HG02642 (cell line): ENCODE results near the gene SOX1.

Experiments used
- ATAC-seq: cut with Tn5 transposase; IDR thresholded peaks from one replicate; pipeline ENCODE4 v1.9.1; 2021; ENCODE audit warnings: mild to moderate bottlenecking; ENCODE audit not compliant: unreplicated experiment, poor library complexity

The SOX1 gene

GRCh38 chr13:112058519-112058873 lies 8.5 kb upstream of the SOX1 start:
- no peak for ATAC-seq

DNA sequence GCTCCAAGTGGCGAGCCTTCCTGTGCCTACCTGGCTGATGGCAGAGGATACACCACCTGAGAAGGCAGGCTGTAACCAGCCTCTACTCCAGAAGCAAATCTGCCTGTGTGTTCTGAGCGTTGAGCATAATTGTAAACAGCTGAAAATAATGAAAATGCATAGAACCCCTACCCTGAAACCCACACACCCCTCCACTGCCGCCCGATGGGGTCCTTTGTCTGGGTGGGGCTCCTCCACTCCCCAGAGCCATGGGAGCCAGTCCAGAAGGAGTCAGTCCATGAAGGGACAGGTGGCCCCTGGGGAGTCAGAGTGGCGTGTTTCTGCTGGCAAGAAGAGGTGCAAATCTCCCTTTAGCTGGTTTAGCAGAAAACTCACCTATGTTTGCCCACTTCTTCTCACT lies 8.0 kb upstream of the SOX1 start:
- ATAC-seq = no peak

GRCh38 chr13:112059457-112060281 lies 7.3 kb upstream of the SOX1 start:
- ATAC-seq = no peak

GRCh38 chr13:112060282-112060830 lies 6.6 kb upstream of the SOX1 start:
- ATAC-seq = no peak

- no peak for ATAC-seq
Measured at GRCh38 chr13:112060899-112061366, 6.0 kb upstream of the SOX1 start.

GRCh38 chr13:112061367-112062061 lies 5.4 kb upstream of the SOX1 start:
- ATAC-seq = no peak

DNA sequence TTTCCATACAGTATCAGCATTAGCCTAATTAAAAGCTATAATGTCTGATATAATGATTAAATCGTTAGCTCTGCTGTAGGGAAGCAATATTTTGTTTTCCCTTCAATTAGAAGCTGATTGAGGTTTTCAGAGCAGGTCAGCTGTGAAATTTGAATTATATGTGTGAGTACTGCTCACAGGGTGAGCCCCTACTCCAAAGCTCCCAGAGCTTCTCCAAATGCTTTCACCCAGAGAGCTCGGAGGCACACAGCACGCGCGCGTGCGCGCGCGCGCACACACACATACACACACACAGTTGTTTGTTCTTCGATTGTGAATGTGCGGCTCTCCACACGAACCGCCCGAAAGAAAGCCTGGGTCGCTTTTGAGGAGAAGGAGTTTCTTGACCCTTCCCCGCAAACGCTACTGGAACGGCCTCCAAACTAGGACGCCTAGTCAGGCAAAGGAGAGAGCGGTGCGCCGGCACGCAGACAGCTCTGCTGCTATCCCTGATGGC lies 4.8 kb upstream of the SOX1 start:
- ATAC-seq = no peak

DNA sequence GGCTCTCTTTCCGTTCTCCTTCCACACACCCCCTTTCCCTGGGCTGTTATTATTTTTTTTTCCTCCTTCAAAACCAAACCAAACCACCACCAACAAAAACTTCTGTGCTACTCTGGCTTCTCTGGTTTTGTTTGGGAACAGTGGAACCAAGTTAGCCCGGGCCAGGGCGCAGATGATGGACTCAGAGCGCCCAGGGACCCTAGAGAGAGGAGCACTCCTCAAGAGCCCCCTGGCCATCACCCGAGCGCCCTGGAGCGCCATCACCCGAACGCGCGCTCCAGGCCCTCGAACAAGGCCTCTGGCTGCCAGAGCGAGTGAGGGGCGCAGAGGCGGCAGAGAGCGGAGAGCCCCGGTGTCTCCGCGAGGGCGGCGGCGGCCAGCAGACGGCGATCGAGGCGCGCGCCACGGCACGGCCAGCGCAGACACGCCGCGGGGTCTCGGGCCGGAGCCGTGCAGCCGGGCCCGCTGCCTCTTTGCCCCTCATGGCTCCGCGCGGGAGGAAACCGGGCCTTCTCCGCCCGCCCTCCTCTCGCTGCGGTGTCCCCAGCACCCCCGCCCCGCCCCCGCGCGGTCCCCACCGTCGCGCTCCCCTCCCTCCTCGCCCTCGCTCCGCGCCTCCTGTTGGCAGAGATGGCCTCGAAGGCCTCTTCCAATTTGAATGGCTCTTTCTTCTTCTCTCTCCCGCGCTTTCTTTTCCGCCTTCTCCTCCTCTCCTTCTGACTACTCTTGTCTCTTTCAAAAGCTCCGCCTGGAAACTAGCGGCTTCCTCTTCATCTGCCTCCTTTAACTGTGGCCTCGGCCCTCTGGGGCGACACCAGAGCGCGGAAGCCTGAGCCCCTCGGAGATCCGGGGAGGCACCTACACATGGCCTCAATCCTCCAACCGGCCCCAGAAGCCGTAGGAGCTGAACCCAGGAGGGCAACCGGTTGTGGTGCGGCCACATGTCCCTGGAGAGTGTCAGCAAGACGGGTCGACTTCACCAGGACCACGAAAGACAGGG lies 4.1 kb upstream of the SOX1 start:
- no peak for ATAC-seq

DNA sequence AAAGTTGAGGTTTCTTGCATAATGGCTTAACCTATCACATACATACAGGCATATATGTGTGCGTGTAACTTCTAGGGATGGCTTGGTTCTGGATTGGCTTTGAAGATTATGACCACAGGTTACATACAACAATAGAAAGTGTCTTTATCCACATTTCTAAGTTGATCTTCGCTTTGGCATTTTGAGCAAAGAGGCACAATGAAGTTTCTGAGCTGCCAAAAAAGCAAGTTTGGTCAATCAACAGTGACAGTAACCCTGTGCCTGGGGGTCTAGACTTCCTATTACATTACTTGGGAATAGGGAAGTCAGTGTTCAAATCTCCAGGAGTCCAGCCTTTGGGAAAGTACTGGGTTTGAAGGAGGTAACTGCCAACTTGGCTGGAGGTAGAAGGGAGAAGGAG lies 3.1 kb upstream of the SOX1 start:
- no peak for ATAC-seq

GRCh38 chr13:112064222-112064621 lies 2.7 kb upstream of the SOX1 start:
- ATAC-seq = no peak

GRCh38 chr13:112065521-112065866 lies 1.5 kb upstream of the SOX1 start:
- ATAC-seq = no peak

GRCh38 chr13:112065867-112066623 lies 904 bp upstream of the SOX1 start:
- no peak for ATAC-seq

DNA sequence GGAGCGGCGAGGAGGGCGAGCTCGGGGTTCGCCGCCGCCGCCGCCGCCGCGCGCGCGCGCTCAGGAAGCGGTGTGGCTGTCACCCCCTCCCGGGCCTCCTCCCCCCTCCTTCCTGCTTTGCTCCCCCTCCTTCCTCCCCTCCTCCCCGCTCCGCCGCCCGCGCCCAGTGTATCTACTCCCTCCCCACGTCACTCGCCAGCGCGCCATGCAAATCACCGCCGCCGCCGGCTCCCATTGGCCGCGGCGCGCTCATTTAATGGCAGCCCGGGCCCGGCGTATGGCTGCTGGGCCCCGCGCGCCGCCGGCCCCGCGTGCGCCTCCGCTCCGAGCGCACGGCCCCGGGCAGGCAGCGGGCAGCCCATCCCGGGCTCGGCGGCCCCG lies 335 bp upstream of the SOX1 start:
- no peak for ATAC-seq

GRCh38 chr13:112067871-112068539 lies 1.1 kb downstream of the SOX1 start:
- ATAC-seq = no peak

DNA sequence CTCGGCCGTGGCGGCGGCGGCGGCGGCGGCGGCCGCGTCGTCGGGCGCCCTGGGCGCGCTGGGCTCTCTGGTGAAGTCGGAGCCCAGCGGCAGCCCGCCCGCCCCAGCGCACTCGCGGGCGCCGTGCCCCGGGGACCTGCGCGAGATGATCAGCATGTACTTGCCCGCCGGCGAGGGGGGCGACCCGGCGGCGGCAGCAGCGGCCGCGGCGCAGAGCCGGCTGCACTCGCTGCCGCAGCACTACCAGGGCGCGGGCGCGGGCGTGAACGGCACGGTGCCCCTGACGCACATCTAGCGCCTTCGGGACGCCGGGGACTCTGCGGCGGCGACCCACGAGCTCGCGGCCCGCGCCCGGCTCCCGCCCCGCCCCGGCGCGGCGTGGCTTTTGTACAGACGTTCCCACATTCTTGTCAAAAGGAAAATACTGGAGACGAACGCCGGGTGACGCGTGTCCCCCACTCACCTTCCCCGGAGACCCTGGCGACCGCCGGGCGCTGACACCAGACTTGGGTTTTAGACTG lies 1.7 kb downstream of the SOX1 start:
- no peak for ATAC-seq

GRCh38 chr13:112069061-112069844 lies 2.3 kb downstream of the SOX1 start:
- ATAC-seq = no peak

DNA sequence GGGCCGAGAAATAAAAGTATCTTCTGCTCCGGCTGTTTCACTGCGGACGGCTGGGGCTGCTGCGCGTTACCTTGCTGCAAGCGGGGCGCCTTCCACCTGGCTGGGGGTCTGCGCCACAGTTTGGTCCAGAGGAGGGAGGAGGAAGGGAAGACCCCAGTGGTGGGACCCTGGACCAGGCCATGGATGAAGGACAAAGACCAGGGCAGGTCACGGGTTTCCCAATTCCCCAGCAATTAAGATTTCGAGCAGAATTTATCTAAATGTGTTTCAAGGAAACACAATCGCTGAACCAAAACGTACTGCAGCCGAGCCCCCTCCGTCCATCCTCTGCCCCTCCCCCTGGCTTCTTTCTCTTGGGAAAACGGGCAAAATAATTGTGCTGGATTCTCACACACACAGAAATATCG lies 2.9 kb downstream of the SOX1 start:
- ATAC-seq = no peak

GRCh38 chr13:112071102-112071722 lies 4.3 kb downstream of the SOX1 start:
- ATAC-seq = no peak
